Gastrocnemius medialis (tissue), 4 donors: ENCODE results near the gene CCDC170. TPM values are rescaled to one million over a fixed set of nuclear protein-coding genes. Genes with fewer than 3 reads are reported as not detected.

Source experiments
- ATAC-seq, 2 donors: fragments of 150-250 bp; one replicate each; pipeline ENCODE4 v1.9.1; 2016
- DNase-seq, 2 donors: peaks; one replicate each; pipeline ENCODE4 v3.0.0-alpha.2; 2019
- H3K27ac ChIP-seq, 4 donors: fragments of 200-600 bp; sonication (generic); 1 replicate in 1 of 4; 2 replicates in 3 of 4; pipeline ENCODE4 v1.5.1; 2016 to 2018; ENCODE audit warnings: mild to moderate bottlenecking in 2 of 4, moderate library complexity in 1 of 4
- H3K27me3 ChIP-seq, 3 donors: fragments of 200-600 bp; sonication (generic) in 2 of 3; 1 replicate in 1 of 3; 2 replicates in 2 of 3; pipeline versions ENCODE4 v1.5.1 to v1.6.0; 2016 to 2019; ENCODE audit warnings: mild to moderate bottlenecking in 1 of 3, moderate library complexity in 1 of 3
- H3K36me3 ChIP-seq, 2 donors: fragments of 200-600 bp; sonication (generic) in 1 of 2; one replicate each; pipeline ENCODE4 v1.5.1; 2017 to 2018
- H3K4me1 ChIP-seq, 2 donors: fragments of 200-600 bp; sonication (generic) in 1 of 2; one replicate each; pipeline ENCODE4 v1.5.1; 2016 to 2017; ENCODE audit warnings: mild to moderate bottlenecking in 2 of 2
- H3K4me3 ChIP-seq, 4 donors: fragments of 200-600 bp; sonication (generic) in 3 of 4; 1 replicate in 1 of 4; 2 replicates in 3 of 4; pipeline ENCODE4 v1.5.1; 2016 to 2019; ENCODE audit warnings: mild to moderate bottlenecking in 2 of 4
- H3K9me3 ChIP-seq, 3 donors: fragments of 200-600 bp; sonication (generic) in 2 of 3; 1 replicate in 1 of 3; 2 replicates in 2 of 3; pipeline ENCODE4 v1.5.1; 2016 to 2019
- POLR2A ChIP-seq, 2 donors: fragments of 450-650 bp; IDR thresholded peaks; one replicate each; pipeline ENCODE4 v1.6.1; 2017; ENCODE audit warnings: antibody characterized with exemption in 2 of 2, mild to moderate bottlenecking in 2 of 2, moderate library complexity in 2 of 2
- in situ Hi-C, 4 donors: fragments of 200-750 bp; cut with MboI; loops; one replicate each; pipeline versions ENCODE4 v1.15.0 to v1.8.0; 2017; ENCODE audit warnings: low sequenced_read_pairs in 4 of 4
- intact Hi-C: fragments of 100-400 bp; cut with DNase I; formaldehyde crosslinking; loops from one replicate; pipeline ENCODE4 v1.15.1; 2023; ENCODE audit warnings: low total_unique reads
- total RNA-seq, 4 donors: library from RNA; depleted of rRNA; stranded (reverse); fragments of >200 nt; gene quantifications; one replicate each; pipeline versions ENCODE4 v1.1.0 to v1.2.3, GENCODE V29; 2016
- TF ChIP-seq, protein P1 (sequence below), 5 experiments: fragments of 450-650 bp in 3 of 5; fragments of 200-600 bp in 2 of 5; sonication (generic) in 2 of 5; IDR thresholded peaks in 4 of 5; conservative IDR thresholded peaks in 1 of 5; 1 replicate in 4 of 5; 2 replicates in 1 of 5; pipeline ENCODE4 v1.5.1; 2016 to 2019; ENCODE audit warnings: antibody characterized with exemption in 5 of 5, mild to moderate bottlenecking in 3 of 5, moderate library complexity in 3 of 5

Gene CCDC170
- total RNA-seq, 4 donors from 2014 or later = 0.04 to 0.05 TPM; not detected in 2

DNA sequence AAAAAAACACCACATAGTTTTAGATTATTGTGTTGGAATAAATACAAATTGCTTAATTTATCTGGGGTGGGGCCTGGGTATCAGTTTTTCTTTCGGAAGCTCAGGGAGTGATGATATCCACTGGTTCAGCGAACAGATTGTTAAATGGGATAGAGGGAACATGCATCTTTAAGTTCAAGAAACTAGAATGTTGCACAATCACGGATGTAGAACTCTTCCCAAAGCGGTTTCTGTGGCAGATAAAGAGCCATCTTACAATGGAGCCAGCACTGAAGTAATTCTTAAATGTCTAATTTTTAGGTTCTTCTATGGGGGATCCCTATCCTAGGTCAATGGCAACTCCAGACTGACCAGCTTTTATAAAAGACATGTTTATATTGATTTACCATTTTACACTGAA lies 32.1 kb upstream of the CCDC170 start:
- H3K27me3 ChIP-seq = no peaks in the 10 kb centered on the region
- H3K36me3 ChIP-seq = peaks cover 0 to 37% of the 10 kb centered on the region in 2 donors
- no peaks in the 10 kb centered on the region for H3K4me1 ChIP-seq
- ATAC-seq (no peak), DNase-seq (no peak)
- no peak for TF ChIP-seq POLR2A (IDR thresholded peaks at IDR 0.05)
- TF ChIP-seq, protein P1, sequence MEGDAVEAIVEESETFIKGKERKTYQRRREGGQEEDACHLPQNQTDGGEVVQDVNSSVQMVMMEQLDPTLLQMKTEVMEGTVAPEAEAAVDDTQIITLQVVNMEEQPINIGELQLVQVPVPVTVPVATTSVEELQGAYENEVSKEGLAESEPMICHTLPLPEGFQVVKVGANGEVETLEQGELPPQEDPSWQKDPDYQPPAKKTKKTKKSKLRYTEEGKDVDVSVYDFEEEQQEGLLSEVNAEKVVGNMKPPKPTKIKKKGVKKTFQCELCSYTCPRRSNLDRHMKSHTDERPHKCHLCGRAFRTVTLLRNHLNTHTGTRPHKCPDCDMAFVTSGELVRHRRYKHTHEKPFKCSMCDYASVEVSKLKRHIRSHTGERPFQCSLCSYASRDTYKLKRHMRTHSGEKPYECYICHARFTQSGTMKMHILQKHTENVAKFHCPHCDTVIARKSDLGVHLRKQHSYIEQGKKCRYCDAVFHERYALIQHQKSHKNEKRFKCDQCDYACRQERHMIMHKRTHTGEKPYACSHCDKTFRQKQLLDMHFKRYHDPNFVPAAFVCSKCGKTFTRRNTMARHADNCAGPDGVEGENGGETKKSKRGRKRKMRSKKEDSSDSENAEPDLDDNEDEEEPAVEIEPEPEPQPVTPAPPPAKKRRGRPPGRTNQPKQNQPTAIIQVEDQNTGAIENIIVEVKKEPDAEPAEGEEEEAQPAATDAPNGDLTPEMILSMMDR (IDR thresholded peaks at IDR 0.05 in 4 of 5, conservative IDR thresholded peaks at IDR 0.05 in 1 of 5) = no peak
- intact Hi-C loops = no loop called here
- H3K4me3 ChIP-seq = no peak overlapping the region
- in situ Hi-C loops = no loop called here
- H3K27ac ChIP-seq = no peak overlapping the region
- H3K9me3 ChIP-seq = no peaks in the 10 kb centered on the region

GRCh38 chr6:151464702-151465101 lies 29.1 kb upstream of the CCDC170 start:
- H3K27me3 ChIP-seq = no peaks in the 10 kb centered on the region
- ATAC-seq (no peak), DNase-seq (no peak)
- peaks cover 0 to 32% of the 10 kb centered on the region in 2 donors for H3K36me3 ChIP-seq
- no peak overlapping the region for H3K27ac ChIP-seq
- TF ChIP-seq POLR2A (IDR thresholded peaks at IDR 0.05) = no peak
- TF ChIP-seq, protein P1 (IDR thresholded peaks at IDR 0.05 in 4 of 5, conservative IDR thresholded peaks at IDR 0.05 in 1 of 5) = no peak
- H3K4me1 ChIP-seq = no peaks in the 10 kb centered on the region
- in situ Hi-C loops = no loop called here
- intact Hi-C loops = no loop called here
- no peaks in the 10 kb centered on the region for H3K9me3 ChIP-seq
- no peak overlapping the region for H3K4me3 ChIP-seq

DNA sequence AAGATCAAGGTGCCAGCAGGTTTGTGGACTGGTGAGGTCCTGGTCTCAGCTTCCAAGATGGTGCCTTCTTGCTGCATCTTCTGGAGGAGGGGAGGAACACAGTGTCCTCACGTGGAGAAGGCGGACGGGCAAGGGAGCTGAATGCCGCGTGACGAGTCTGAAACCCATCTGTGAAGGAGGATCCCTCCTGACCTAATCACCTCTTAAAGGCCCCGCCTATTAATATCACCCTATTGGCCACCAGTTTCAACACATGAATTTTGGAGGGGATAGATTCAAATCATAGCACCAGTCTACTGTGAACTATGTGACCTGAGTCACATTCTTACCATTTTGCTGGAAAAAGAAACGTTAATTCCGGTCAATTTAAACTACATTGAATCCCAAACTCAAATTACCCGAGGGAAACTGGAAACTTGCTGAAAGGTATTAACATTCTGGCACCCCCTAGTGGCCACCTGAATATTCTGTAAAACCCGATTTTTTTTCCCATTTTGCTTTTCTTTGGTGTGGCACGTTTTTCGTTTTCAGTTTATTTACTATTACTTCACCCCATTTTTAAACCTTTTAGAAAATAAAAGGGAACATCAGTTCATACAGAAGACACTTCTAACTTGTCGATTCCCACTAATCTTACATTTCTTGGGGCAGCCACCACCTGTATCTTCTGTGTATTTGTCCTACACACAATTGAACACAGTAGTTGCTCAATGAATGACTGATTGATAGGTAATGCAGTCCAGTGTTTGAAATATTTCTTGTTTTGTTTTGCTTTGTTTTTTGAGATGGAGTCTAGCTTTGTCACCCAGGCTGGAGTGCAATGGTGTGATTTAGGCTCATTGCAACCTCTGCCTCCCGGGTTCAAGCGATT lies 17.9 kb upstream of the CCDC170 start:
- TF ChIP-seq POLR2A (IDR thresholded peaks at IDR 0.05) = no peak
- TF ChIP-seq, protein P1 (IDR thresholded peaks at IDR 0.05 in 4 of 5, conservative IDR thresholded peaks at IDR 0.05 in 1 of 5) = peak; percentile 27 to 81 (median 72)

GRCh38 chr6:151477726-151478125 lies 16.1 kb upstream of the CCDC170 start:
- Histone ChIP-seq H3K27me3 (no peaks in the 10 kb centered on the region), H3K4me3 (no peak overlapping the region), H3K27ac (no peak overlapping the region), H3K36me3 (no peaks in the 10 kb centered on the region), H3K4me1 (no peaks in the 10 kb centered on the region), H3K9me3 (no peaks in the 10 kb centered on the region)
- ATAC-seq = no peak
- in situ Hi-C loops = loop anchor here in 2 of 4 donors (10.0 to 25.0 kb wide), 2 partner anchors 73 to 590 kb away; no protein-coding TSS in a partner anchor
- TF ChIP-seq, protein P1 (IDR thresholded peaks at IDR 0.05 in 4 of 5, conservative IDR thresholded peaks at IDR 0.05 in 1 of 5) = no peak
- TF ChIP-seq POLR2A (IDR thresholded peaks at IDR 0.05) = no peak
- intact Hi-C loops = loop anchor here (10.0 kb wide), 1 partner anchor 583 kb away; no protein-coding TSS in a partner anchor
- no peak for DNase-seq

More for the DNA sequence above, 17.9 kb upstream of the CCDC170 start:
- H3K27ac ChIP-seq = no peak overlapping the region
- H3K4me1 ChIP-seq = no peaks in the 10 kb centered on the region
- DNase-seq = no peak
- H3K27me3 ChIP-seq = no peaks in the 10 kb centered on the region
- peak in 1 of 2 donors; percentile 44 for ATAC-seq
- in situ Hi-C loops = loop anchor here in 2 of 4 donors (10.0 to 25.0 kb wide), 2 partner anchors 71 to 589 kb away; no protein-coding TSS in a partner anchor
- H3K9me3 ChIP-seq = no peaks in the 10 kb centered on the region
- H3K36me3 ChIP-seq = no peaks in the 10 kb centered on the region
- H3K4me3 ChIP-seq = peak overlapping the region in 1 of 4 donors; percentile 16
- intact Hi-C loops = loop anchor here (1.0 to 10.0 kb wide), 2 partner anchors 70 to 581 kb away; no protein-coding TSS in a partner anchor
